Measurements from ENCODE around the gene RCOR1. TPM values are rescaled to one million over a fixed set of nuclear protein-coding genes. Genes with fewer than 3 reads are reported as not detected.
"Not testable (repeated sequence)": the region's sequence is repeated elsewhere in the genome, so short reads cannot be mapped to it uniquely, and the experiment has no call there.

RCOR1 gene
- total RNA-seq, 3 donors from 2014 or later (not counting 1 experiment from before 2014, with no cell fraction given): 20.3 to 36.5 (median 21.8) TPM

DNA sequence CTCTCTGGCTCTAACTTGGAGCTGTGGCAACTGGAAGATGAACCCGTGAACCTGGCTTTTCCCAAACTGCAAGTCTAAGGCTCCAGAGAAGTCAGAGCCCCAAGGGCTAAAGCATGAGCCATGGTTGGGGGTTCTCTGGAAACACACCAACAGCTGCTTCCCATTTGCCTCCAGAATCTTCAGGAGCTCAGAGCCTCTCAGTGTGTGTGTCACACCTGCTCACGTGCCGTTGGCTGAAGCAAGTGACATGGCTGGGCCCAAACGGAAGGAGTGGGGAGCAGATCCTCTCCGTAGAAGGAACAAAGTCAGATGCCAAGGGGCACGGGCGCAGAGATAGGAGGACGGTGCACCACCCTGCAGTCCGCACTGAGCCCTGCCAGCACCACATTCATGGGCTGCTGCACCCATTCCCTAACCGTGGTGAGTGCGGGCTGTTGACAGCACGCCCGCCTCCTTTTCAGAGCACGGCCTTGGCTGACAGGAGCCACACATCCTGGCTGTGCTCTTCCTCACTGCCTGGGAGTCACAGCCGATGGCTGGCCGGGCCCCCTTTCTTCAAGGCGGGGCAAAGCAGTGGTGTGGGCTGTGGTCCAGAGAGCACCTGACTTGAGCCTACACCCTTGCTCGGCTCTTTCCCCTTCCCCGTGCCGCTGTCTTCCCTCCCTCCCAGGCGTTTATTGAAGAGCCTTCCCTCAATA is 168.2 kb downstream of the RCOR1 start:
- no peak overlapping the region for H3K4me3 Mint-ChIP-seq
- no peaks in the 10 kb centered on the region for H3K4me1 Mint-ChIP-seq
- H3K9me3 Mint-ChIP-seq: no peaks in the 10 kb centered on the region
- Histone ChIP-seq H3K9me3 (ENCODE audit: control insufficient read depth, insufficient read depth, low read length) (no peaks in the 10 kb centered on the region), H3K4me1 (ENCODE audit: control insufficient read depth, insufficient read depth, low read length) (no peaks in the 10 kb centered on the region), H3K27ac (ENCODE audit: low read length) (no peak overlapping the region), H3K27me3 (ENCODE audit: control insufficient read depth, insufficient read depth, low read length) (no peaks in the 10 kb centered on the region), H3K4me3 (ENCODE audit: low read length) (no peak overlapping the region), H3K36me3 (ENCODE audit: control insufficient read depth, insufficient read depth, low read length) (no peaks in the 10 kb centered on the region)
- H3K36me3 Mint-ChIP-seq: no peaks in the 10 kb centered on the region
- ATAC-seq: peak in 1 of 3 donors; percentile 28
- H3K27ac Mint-ChIP-seq: no peak overlapping the region
- H3K27me3 Mint-ChIP-seq (ENCODE audit: low read depth in 2 of 2): peaks cover 0 to 4% of the 10 kb centered on the region in 2 donors
- intact Hi-C loops (cut with micrococcal nuclease): no loop called here
- TF ChIP-seq, protein P1, sequence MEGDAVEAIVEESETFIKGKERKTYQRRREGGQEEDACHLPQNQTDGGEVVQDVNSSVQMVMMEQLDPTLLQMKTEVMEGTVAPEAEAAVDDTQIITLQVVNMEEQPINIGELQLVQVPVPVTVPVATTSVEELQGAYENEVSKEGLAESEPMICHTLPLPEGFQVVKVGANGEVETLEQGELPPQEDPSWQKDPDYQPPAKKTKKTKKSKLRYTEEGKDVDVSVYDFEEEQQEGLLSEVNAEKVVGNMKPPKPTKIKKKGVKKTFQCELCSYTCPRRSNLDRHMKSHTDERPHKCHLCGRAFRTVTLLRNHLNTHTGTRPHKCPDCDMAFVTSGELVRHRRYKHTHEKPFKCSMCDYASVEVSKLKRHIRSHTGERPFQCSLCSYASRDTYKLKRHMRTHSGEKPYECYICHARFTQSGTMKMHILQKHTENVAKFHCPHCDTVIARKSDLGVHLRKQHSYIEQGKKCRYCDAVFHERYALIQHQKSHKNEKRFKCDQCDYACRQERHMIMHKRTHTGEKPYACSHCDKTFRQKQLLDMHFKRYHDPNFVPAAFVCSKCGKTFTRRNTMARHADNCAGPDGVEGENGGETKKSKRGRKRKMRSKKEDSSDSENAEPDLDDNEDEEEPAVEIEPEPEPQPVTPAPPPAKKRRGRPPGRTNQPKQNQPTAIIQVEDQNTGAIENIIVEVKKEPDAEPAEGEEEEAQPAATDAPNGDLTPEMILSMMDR (IDR thresholded peaks at IDR 0.05): no peak
- 73% methylated on average over 21 of the region's 21 CpGs for WGBS (ENCODE audit: insufficient coverage)
- no peak for DNase-seq

DNA sequence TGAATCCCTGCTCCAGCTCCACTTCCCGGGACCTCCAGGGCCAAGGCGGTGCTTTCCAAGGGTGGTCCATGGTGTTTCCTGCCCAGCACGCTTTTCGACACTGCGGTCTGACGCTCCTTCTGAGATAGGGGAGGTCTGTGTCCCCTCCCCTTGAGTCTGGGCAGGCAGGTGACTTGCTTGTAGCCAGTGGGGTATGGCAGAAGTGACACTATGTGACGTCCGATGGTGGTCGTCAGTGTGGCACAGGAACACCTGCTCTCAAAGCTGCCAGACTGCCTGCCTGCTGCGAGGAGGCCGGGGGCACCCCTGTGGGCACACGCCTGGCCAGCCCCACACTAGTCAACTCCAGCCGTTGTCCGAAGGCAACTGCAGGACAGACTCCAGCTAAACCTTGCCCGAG is 168.8 kb downstream of the RCOR1 start:
- no peak for DNase-seq
- WGBS (ENCODE audit: insufficient coverage): 73% methylated on average over 15 of the region's 15 CpGs
- no peaks in the 10 kb centered on the region for H3K4me1 ChIP-seq (ENCODE audit: control insufficient read depth, insufficient read depth, low read length)
- intact Hi-C loops (cut with micrococcal nuclease): no loop called here
- H3K27ac ChIP-seq (ENCODE audit: low read length): no peak overlapping the region
- H3K36me3 Mint-ChIP-seq: no peaks in the 10 kb centered on the region
- no peak overlapping the region for H3K27ac Mint-ChIP-seq
- TF ChIP-seq, protein P1 (IDR thresholded peaks at IDR 0.05): no peak
- H3K9me3 Mint-ChIP-seq: no peaks in the 10 kb centered on the region
- peaks cover 0 to 4% of the 10 kb centered on the region in 2 donors for H3K27me3 Mint-ChIP-seq (ENCODE audit: low read depth in 2 of 2)
- H3K27me3 ChIP-seq (ENCODE audit: control insufficient read depth, insufficient read depth, low read length): no peaks in the 10 kb centered on the region
- H3K4me3 Mint-ChIP-seq: no peak overlapping the region
- H3K36me3 ChIP-seq (ENCODE audit: control insufficient read depth, insufficient read depth, low read length): no peaks in the 10 kb centered on the region
- ATAC-seq: peak in 1 of 3 donors; percentile 48
- H3K4me1 Mint-ChIP-seq: no peaks in the 10 kb centered on the region
- H3K9me3 ChIP-seq (ENCODE audit: control insufficient read depth, insufficient read depth, low read length): no peaks in the 10 kb centered on the region
- no peak overlapping the region for H3K4me3 ChIP-seq (ENCODE audit: low read length)

DNA sequence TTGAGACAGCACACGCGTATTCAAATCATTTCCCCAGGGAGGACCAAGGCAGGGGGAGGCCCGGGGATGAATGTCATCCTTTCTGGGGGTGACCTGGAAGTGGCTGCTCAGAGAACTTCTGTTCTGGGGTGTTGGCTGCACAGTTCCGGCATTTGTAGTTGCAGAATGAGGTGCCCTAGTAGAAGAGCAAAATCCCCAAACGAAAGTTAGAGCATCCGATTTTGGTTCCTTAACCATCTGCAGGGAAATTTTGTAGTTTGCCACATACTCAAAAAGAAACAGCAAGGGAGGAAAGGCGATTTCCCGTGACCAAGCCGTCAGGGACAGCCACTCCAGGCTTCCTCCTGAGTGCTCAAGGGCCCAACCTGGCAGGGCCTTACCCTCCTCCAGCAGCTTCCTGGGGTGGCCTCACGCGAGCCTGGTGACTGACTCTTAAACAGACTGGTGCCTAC is 171.8 kb downstream of the RCOR1 start:
- Mint-ChIP-seq H3K4me1 (no peaks in the 10 kb centered on the region), H3K27ac (no peak overlapping the region), H3K4me3 (no peak overlapping the region), H3K27me3 (ENCODE audit: low read depth in 2 of 2) (peaks cover 0 to 4% of the 10 kb centered on the region in 2 donors), H3K9me3 (no peaks in the 10 kb centered on the region), H3K36me3 (no peaks in the 10 kb centered on the region)
- no peak overlapping the region for H3K4me3 ChIP-seq (ENCODE audit: low read length)
- WGBS (ENCODE audit: insufficient coverage): 57% methylated on average over 11 of the region's 11 CpGs
- intact Hi-C loops (cut with micrococcal nuclease): no loop called here
- DNase-seq (no peak), ATAC-seq (no peak)
- peak overlapping the region; percentile 25 for H3K27ac ChIP-seq (ENCODE audit: low read length)
- H3K9me3 ChIP-seq (ENCODE audit: control insufficient read depth, insufficient read depth, low read length): no peaks in the 10 kb centered on the region
- no peaks in the 10 kb centered on the region for H3K27me3 ChIP-seq (ENCODE audit: control insufficient read depth, insufficient read depth, low read length)
- no peaks in the 10 kb centered on the region for H3K36me3 ChIP-seq (ENCODE audit: control insufficient read depth, insufficient read depth, low read length)
- peaks cover 19% of the 10 kb centered on the region for H3K4me1 ChIP-seq (ENCODE audit: control insufficient read depth, insufficient read depth, low read length)
- TF ChIP-seq, protein P1 (IDR thresholded peaks at IDR 0.05): no peak

DNA sequence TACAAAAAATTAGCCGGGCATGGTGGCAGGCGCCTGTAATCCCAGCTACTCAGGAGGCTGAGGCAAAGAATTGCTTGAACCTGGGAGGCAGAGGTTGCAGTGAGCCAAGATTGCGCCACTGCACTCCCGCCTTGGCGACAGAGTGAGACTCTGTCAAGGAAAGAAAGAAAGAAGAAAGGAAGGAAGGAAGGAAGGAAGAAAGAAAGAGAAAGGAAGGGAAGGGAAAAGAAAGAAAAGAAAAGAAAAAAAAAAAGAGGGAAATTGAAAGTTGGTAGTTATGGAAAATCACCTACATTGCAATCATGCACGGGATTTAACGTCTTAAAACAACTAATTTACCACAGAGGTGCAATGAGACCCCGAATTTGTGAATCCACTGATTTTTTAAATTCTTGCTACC is 173.3 kb downstream of the RCOR1 start:
- ATAC-seq; H3K9me3 Mint-ChIP-seq; H3K4me3 ChIP-seq (ENCODE audit: low read length); H3K36me3 Mint-ChIP-seq; H3K27ac ChIP-seq (ENCODE audit: low read length); H3K36me3 ChIP-seq (ENCODE audit: control insufficient read depth, insufficient read depth, low read length); H3K4me1 Mint-ChIP-seq; H3K9me3 ChIP-seq (ENCODE audit: control insufficient read depth, insufficient read depth, low read length); H3K4me3 Mint-ChIP-seq; H3K27me3 ChIP-seq (ENCODE audit: control insufficient read depth, insufficient read depth, low read length); H3K27me3 Mint-ChIP-seq (ENCODE audit: low read depth in 2 of 2); intact Hi-C loops (cut with micrococcal nuclease); DNase-seq; H3K27ac Mint-ChIP-seq: not testable (repeated sequence)
- peaks cover 22% of the 10 kb centered on the region for H3K4me1 ChIP-seq (ENCODE audit: control insufficient read depth, insufficient read depth, low read length)
- WGBS (ENCODE audit: insufficient coverage): 91% methylated on average over 7 of the region's 8 CpGs

Measured in natural killer cell (primary cell).